ENCODE results near the gene MRNIP. TPM values are rescaled to one million over a fixed set of nuclear protein-coding genes. Genes with fewer than 3 reads are reported as not detected.

MRNIP gene
- total and polyA plus RNA-seq, 4 donors = 5.4 to 12.0 (median 7.3) TPM

- peak; percentile 89 for DNase-seq (ENCODE audit: low spot score)
- Histone ChIP-seq H3K9me3 (ENCODE audit: control insufficient read depth in 4 of 4, low read length in 3 of 4) (no peaks in the 10 kb centered on the region), H3K4me1 (ENCODE audit: control insufficient read depth in 4 of 4, insufficient read depth in 4 of 4, low read length in 3 of 4) (peaks cover 30 to 73% (median 52%) of the 10 kb centered on the region in 4 donors), H3K27ac (ENCODE audit: low read depth in 1 of 2, low read length in 2 of 2) (peak within 1 kb of the TSS; percentile 94 to 99), H3K9ac (ENCODE audit: low read depth in 1 of 2, low read length in 2 of 2) (peak within 1 kb of the TSS; percentile 57 to 98), H3K36me3 (ENCODE audit: control insufficient read depth in 4 of 4, insufficient read depth in 3 of 4, low read depth in 1 of 4, low read length in 3 of 4) (peaks cover 12 to 23% (median 19%) of the 10 kb centered on the region in 4 donors), H3K4me3 (ENCODE audit: low read depth in 1 of 3, low read length in 3 of 3) (peak within 1 kb of the TSS; percentile 64 to 92 (median 80)), H3K27me3 (ENCODE audit: control insufficient read depth in 4 of 4, insufficient read depth in 4 of 4, low read length in 3 of 4) (no peaks in the 10 kb centered on the region)
- under 1% methylated on average over 81 of the region's 81 CpGs for WGBS
- no peak for TF ChIP-seq FOXA2 (IDR thresholded peaks at IDR 0.05)
- peak; percentile 60 for TF ChIP-seq REST (IDR thresholded peaks at IDR 0.05)
- TF ChIP-seq GABPA (IDR thresholded peaks at IDR 0.05 in 1 of 2, conservative IDR thresholded peaks at IDR 0.05 in 1 of 2) = no peak
- peak in 1 of 2 donors; percentile 7 for TF ChIP-seq RAD21 (IDR thresholded peaks at IDR 0.05)
- TF ChIP-seq SP1 (IDR thresholded peaks at IDR 0.05) = peak; percentile 40
- TF ChIP-seq EGR1 (IDR thresholded peaks at IDR 0.05; ENCODE audit: low read depth in 2 of 2) = peak; percentile 55 to 81
- TF ChIP-seq HNF4A (conservative IDR thresholded peaks at IDR 0.05) = peak in 1 of 2 donors; percentile 10
- peak; percentile 68 for TF ChIP-seq YY1 (IDR thresholded peaks at IDR 0.05)
These were observed 37.9 kb downstream of the MRNIP start, which contains the start of gene SQSTM1 for GRCh38 chr5:179820483-179821297. SQSTM1 (plus strand) TSS chr5:179820905; CDS start chr5:179820937, 32 bp downstream.

- H3K4me1 ChIP-seq (ENCODE audit: control insufficient read depth in 4 of 4, insufficient read depth in 4 of 4, low read length in 3 of 4) = peaks cover 30 to 67% (median 46%) of the 10 kb centered on the region in 4 donors
These were observed 38.5 kb downstream of the MRNIP start for GRCh38 chr5:179820127-179820482.

More at GRCh38 chr5:179820127-179820482, 38.5 kb downstream of the MRNIP start:
- DNase-seq (ENCODE audit: low spot score) = no peak
- Histone ChIP-seq H3K27me3 (ENCODE audit: control insufficient read depth in 4 of 4, insufficient read depth in 4 of 4, low read length in 3 of 4) (no peaks in the 10 kb centered on the region), H3K27ac (ENCODE audit: low read depth in 1 of 2, low read length in 2 of 2) (peak overlapping the region; percentile 94 to 99), H3K9me3 (ENCODE audit: control insufficient read depth in 4 of 4, low read length in 3 of 4) (no peaks in the 10 kb centered on the region), H3K36me3 (ENCODE audit: control insufficient read depth in 4 of 4, insufficient read depth in 3 of 4, low read depth in 1 of 4, low read length in 3 of 4) (peaks cover 10 to 17% (median 14%) of the 10 kb centered on the region in 4 donors), H3K4me3 (ENCODE audit: low read depth in 1 of 3, low read length in 3 of 3) (peak overlapping the region; percentile 51 to 92 (median 56)), H3K9ac (ENCODE audit: low read depth in 1 of 2, low read length in 2 of 2) (peak overlapping the region; percentile 17 to 90)
- TF ChIP-seq ZBTB33 (IDR thresholded peaks at IDR 0.05) = no peak
- no peak for TF ChIP-seq SP1 (IDR thresholded peaks at IDR 0.05)
- WGBS = 28% methylated on average over 12 of the region's 12 CpGs
